GM19372 (cell line): Measurements from ENCODE around the gene GEN1.
A peak's percentile ranks its signal among the peaks of the same experiment; 100 is the strongest.

Experiments
- ATAC-seq: cut with Tn5 transposase; IDR thresholded peaks from one replicate; pipeline ENCODE4 v1.9.1; 2021; ENCODE audit warnings: mild to moderate bottlenecking, low read depth, moderate library complexity; ENCODE audit not compliant: unreplicated experiment

Gene GEN1

DNA sequence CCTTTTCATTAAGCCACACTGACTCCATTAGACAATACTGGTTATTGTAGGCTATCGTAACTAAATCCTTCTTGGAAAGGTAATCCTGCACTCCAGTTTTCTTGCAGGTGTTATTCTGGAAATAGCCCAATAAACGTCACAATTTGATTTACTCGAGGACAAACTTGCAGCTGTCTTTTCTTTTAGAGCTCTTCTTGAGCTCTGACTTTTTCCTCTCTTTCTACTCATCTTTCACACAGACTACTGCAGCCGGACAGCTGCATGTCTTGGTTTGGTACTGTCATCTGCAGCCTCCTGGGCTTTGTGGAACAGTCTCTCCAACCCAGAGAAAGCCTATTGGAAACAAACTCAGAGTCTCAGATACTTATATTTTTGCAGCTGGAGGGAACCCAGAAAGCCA, 39.4 kb downstream of the GEN1 start:
- no peak for ATAC-seq

DNA sequence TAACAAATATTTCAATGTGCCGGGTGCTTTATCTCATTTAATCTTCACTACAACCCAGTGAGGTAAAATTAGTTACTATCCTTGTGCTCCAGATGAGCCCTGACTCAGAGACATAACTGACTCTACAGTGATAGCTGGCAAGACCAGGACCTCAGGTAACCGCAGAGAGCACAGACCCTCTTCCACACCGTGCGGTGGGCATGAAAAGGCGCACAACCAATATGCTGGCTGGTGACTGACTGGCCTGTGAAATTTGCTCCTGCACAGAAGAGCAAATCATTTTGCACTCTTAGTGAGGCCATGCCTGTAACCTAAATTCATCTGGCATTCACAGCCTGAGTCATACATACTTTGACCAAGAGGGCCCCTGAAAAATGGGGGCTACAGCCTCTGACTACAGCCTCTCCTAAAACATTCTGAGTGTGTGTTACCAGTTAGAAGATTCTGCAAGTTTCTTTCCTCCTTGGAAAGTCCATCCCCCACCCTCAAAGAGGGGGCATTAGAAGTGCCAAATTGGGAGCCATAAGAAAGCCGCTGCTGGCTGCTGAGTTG, 39.9 kb downstream of the GEN1 start:
- ATAC-seq, result no peak

DNA sequence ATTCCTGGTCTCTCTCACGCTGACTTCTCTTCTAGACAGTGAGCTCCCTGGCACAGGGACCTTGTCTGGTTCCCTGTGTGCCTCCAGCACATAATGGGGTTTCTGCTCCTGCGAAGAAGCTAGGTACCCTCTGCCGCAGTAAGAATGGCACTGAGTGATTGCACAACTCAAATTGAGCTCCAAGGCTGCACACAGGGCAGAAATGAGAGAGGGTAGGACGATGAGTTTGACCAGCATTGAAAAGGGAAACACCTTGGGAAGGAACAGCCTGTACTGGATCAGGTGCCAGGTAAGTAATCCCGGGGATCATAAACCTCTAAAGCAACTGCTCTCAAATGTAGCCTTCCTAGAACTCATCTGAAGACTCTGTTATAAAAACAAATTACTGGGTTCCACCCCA, 41.4 kb downstream of the GEN1 start:
- no peak for ATAC-seq

DNA sequence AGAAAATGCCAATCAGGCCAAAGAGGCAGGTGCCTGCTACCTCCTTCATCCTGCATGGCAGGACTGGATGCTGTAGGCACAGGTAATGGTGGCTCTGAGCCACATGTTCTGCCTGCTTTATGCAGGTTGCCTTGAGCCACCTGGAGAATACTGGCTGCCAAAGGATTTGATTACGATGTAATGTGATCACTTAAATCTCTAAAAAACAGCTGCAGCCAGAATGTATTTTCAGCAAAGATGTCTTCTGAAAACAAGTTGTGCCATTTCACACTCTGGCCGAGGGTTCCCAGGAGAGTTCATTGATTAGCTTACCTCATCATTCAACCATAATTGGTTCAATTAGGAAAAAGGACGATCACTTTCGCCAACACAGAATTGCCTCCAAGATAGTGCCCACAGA, 44.4 kb downstream of the GEN1 start:
- ATAC-seq, result no peak

DNA sequence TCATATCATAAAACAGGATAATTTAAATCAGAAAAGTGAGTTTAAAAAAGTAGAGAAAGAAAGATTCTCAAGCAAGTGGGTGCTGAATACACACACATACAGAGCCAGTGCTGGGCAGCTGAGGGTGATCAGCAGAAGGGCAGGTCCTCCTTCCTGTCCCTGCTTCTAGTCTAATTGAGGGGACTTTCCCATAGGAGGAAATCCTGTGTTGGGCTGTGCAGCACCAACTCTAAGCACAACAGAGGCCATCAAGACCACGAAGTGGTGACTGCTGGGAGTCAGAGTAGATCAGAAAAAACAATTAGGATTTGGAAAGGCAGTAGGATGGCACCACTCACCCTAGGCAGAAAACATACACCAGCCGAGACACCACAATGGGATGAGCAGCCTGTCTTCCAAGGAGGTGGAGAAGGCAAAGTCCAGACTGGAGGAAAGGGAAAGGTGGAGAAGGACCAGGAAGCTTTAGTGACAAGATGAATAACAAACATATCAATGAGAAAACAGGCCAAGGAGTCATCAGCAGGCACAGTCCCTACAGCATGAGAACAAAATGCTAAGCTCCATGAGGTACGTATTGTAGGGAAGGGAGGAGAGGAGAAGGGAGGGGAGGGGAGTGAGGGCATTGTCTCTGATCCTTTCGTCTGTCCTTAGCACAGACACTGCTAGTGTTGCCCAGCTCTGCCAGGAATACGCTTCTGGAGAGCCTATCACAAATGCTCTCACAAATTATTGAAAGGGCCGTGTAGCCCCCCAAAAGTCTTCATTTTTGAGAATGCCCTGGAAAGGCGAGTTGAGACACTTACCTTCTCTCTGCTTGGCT, 45.6 kb downstream of the GEN1 start:
- ATAC-seq, result no peak

DNA sequence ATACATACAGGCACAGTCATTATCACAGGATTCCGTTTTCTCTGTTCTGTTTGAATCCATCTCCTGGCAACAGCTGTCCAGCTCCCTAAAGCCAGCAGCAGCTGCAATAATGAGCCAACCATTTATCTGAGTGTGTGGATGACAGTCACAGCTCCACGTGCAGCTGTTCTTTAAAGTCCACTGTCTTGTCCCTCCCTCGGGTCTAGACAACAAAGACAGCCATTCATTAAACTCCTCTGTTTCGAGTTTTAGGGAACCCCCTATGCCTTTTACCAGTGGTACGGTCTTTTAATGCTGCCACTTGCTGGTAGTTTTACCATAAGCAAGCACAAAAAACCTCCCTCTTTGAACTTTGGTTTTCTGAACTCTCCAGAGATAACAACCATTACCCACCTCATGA, 46.3 kb downstream of the GEN1 start:
- ATAC-seq, result no peak

DNA sequence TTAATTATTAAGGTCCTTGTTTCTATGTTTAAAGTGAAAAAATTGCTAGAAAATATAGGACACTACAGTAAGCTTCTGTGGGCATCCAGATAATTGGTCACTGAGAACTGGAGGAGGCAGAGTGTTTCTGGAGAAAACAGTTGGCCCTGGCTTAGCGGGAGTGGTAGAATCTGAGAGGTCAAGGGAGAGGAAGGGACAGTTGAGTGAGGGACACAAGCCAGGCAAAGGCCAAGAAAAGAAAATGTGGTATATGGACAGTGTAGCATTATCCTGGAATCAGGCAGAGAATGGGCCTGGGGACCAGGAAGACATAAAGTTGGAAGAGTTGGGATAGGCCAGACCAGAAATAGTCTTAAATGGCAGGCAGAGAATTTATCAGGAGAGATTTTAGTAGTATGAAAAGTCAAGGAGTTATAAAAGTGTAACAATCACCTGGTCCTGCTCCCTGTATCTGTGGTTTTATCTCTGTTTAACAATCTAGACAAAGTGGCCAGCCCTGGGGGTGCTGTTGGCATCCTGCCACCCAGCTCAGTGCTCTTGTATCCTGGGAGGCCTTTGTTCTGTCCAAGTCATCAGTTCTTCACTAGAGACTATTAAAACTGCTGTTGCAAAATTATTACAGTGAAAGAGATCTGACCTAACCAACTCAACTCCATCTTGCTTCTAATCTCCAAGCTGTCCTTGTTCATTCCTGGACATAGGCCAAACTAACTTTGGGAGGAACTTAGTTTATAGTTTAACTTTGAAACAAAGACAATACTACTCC, 46.9 kb downstream of the GEN1 start:
- ATAC-seq, result no peak

DNA sequence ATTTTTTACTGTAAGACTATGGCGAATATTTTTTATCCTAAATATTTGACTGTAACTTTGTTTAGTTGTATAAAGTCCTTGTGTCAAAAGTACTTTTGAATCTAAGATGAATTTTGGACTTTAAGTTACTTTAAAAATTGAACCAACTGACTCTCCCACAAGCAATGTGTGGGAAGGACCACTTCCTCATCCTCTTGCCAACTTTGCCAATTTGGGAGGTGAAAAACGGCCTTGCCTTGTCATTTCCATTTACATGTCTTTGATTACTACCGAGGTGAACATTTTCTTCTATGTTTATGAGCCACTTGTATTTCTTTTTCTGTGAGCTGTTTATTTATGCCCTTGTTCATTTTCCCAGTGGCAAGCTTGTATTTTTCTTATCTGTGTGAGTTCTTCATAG, 49.6 kb downstream of the GEN1 start:
- no peak for ATAC-seq

DNA sequence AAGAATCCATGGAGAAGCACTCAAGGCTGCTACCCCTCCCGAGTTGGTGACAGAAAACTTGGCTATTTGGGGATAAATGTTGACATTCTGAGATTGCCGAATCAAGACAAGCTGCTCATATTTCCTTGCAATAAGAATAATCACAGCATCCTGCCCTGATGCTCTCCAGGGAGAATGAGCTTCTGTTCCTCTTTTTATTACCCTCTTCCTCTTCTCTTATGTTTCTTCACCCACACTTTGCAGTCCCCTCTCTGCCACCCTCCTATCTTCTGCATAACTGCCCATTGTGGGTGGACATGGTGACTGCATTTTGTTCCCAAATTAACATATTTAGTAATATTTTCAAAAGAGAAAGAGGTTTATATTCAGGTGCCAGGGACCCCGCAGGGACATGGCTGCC, 50.4 kb downstream of the GEN1 start:
- ATAC-seq, result peak; percentile 65

DNA sequence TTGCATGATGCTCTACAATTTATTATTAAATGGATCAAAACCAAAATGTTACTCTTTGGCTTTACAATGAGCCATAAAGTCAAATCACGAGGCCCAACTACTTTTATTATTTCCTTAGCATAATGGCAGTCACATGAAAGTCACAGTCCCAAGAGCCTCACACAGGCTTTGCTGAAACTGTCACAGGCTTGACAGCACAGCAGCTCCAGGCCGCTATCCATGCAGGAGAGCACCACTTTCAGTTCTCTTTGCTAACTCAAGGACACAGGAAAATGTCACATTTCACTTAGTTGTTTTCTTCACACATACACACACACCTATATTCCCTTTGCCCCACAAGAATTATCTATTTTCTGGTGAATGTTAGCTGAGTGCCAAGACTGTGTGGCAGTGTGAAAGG, 51.2 kb downstream of the GEN1 start:
- no peak for ATAC-seq

DNA sequence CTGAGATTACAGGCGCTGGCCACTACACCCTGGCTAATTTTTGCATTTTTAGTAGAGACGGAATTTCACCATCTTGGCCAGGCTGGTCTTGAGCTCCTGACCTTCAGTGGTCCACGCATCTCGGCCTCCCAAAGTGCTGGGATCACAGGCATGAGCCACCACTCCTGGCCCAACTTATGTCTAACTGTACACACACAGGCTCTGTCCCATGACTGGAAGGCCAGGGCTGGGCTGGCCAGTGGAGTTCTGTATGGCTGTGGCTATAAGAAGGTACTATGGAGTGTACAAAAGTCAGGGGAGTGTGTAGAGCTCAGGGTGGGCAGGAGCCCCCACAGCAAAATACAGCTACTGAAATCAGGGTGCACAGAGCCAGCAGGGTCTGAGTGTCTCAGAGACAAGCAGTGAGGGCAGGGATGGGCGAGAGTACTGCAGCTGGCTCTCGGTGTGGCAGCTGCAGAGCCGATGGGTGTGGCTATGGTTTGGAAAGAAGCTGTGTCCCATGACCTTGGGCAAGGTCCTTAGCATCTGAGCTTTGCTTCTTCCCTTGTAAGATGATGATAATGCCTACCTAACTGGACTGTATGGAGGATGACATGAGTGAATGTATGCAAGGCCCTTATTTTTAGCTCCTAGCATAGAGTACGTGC, 51.9 kb downstream of the GEN1 start:
- no peak for ATAC-seq

DNA sequence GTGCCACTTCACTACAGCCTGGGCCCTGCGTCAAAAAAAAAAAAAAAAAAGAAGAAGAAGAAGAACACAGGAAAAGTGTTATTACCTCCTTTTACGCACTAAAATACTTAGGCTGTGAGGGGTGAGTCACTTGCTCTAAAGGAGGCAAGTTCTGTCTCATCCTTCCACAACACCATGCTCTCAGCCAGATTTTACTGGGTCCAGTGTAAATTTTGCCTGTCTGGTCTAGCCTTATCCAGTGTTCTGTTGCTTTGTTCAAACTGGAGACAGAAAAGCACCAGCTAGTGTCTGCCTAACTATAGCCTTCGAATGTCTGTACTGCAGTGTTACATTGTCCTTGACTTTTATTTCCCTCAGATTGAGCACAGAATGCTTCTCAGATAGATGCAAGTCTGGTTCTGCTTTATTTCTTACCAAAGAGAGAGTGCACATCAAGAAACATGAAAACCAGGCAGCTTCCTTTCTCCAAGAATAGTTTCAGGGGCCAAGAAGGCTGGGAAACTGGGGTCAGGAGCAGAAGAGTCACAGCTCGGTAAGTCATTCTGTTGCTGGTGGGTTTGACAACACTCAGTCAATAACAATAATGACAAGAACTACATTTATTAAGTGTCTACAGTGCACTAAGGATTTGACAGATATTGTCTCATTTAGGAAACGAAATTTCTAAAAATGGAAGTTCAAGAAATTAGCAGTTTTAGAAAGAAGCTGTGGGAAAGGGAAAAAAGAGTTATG, 59.2 kb downstream of the GEN1 start:
- ATAC-seq, result peak; percentile 30

DNA sequence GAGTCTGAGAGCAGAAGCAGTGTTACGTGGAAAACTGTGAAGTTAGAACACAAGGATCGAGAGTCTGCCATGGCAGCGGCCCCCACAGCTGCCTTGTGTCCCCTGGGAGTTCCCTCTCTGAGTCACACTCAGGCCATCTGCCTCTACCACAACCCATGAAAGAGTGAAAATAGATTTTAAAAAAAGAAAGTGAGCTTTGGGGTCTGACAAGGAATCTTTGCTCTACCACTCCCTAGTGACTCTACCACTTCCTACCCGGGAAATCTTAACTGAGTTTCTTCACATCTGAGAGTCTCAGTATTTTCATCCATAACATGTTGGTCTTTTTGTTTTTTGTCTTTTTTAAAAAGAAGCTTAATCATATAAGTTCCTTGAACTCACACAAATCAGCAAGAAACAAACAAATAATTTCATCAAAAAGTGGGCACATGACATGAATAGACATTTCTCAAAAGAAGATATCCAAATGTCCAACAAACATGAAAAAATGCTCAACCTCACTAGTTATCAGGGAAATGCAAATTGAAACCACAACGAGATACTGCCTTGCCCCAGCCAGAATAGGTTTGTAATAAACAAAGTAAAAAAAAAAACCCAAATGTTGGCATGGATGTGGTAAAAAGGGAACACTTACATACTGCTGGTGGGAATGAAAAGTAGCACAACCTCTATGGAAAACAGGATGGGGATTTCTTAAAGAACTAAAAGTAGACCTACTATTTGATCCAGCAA, 60.0 kb downstream of the GEN1 start:
- ATAC-seq, result peak; percentile 81

DNA sequence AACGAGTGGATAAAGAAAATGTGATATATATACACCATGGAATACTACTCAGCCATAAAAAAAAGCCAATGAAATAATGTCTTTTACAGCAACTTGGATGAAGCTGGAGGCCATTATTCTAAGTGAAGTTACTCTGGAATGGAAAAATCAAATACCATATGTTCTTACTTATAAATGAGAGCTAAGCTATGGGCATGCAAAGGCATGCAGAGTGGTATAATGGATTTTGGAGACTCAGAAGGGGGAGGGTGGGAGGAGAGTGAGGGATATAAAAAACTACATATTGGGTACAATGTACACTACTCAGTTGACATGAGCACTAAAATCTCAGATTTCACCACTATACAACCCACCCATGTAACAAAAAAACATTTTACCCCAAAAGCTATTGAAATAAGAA, 60.7 kb downstream of the GEN1 start:
- ATAC-seq, result no peak

DNA sequence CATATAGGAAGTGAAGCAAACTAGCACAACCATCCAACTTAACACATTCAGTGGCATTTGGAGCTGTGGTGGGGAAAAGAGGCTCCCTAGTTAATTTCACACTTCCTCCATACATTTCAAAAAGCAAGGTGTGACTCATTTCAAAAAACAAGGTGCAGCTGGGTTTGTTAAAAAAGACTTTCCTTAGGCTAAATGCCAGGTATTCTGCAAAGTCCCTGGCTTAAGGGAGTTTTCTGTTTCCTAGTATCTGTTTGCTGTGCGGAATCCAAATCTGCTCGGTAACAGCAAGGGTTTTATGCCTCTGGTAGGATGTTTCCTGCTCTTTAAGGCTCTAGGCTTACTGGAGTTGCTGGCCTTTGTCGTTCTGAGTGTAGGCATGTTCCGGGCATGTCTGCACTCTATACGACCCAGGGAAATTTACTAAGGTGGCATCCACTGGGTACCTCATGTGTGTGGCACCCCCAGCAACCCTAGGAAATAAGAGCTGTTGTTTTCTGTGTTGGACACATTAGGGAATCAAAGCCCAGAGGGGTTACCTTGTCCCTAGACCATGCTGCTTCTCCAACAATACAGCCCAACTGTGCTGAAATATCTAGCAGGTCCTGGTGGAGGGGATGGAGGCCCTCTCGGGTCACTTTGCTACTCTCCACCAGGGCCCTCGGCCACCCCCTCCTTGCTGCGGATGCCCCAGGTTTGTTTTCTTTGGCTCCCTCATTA, 61.7 kb downstream of the GEN1 start:
- ATAC-seq, result no peak

DNA sequence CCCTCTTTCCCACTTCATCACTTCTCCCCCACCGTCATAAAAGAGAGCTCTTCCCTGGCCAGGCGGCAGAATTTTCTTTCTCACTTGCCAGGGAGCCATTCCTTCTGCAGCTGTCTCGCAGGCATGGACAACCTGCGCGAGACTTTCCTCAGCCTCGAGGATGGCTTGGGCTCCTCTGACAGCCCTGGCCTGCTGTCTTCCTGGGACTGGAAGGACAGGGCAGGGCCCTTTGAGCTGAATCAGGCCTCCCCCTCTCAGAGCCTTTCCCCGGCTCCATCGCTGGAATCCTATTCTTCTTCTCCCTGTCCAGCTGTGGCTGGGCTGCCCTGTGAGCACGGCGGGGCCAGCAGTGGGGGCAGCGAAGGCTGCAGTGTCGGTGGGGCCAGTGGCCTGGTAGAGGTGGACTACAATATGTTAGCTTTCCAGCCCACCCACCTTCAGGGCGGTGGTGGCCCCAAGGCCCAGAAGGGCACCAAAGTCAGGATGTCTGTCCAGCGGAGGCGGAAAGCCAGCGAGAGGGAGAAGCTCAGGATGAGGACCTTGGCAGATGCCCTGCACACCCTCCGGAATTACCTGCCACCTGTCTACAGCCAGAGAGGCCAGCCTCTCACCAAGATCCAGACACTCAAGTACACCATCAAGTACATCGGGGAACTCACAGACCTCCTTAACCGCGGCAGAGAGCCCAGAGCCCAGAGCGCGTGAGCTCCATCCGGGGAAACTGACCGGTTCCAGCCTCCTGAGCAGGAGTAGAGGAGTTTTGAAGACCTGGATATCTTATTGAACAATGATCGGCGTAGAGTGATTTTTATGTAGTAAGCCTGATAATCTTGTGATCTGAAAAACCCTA, 62.7 kb downstream of the GEN1 start, which contains the start of gene MSGN1:
MSGN1 (plus strand) TSS at position 65 of the 850 bp plus-strand sequence; CDS start at position 124, 59 bp downstream.
- ATAC-seq, result no peak

DNA sequence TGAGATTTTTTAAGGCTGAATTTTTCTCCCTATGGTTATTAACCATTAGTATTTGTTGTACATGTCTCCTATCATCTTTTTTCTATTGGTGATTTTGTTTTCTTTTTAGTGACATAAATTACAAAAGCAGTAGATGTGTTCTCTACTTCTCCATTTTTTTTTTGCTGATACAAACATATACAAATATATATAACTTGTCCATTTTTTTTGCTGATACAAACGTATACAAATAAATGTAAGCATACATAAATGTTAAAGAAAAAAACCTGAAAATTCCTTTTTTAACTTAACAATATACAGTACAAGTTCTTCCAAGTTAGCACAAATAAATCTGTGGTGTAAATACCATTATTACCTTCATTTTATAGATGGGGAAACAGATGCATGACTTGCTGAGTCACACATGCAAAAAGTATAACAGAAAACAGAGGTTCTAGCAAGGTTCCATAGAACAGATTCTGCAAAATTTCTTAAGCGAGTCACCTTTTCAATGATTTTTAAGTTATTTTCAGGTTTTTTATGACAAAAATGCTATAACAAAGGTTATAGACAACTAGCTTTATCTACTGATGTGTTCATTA, 64.4 kb downstream of the GEN1 start:
- no peak for ATAC-seq

DNA sequence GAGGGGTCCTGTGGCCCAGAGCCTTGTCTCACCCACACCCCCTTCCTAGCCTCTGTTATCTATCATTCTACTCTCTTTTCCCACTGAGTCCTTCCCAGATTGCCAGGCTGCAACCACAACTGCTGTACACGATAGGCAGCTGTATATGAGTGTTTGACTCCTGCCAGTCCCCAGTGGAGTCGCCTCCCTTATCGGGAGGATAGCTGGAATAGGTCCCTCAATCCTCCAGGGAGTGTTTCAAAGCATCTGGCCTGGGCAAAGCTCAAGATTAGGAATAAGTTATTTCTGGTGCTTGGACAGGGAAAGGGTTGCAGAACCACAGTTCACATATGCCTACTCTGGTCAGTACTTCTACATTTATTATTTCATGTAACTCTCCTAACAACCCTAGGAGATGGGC, 67.1 kb downstream of the GEN1 start:
- ATAC-seq, result no peak
